Measurements from ENCODE around the gene TVP23C.

Gene TVP23C

GRCh38 chr17:15456972-15457722 is 106.1 kb downstream of the TVP23C start:
- H2BK120ac ChIP-seq (ENCODE audit: low read depth, low read length) = peak overlapping the region; percentile 27
- H2BK5ac ChIP-seq (ENCODE audit: low read depth, low read length, poor library complexity, severe bottlenecking) = no peak overlapping the region
- no peaks in the 10 kb centered on the region for H3K79me1 ChIP-seq (replicated peaks; ENCODE audit: low read length, poor library complexity, severe bottlenecking)
- peak overlapping the region; percentile 61 for H4K91ac ChIP-seq (ENCODE audit: low read length)
- peak overlapping the region in 1 of 2 experiments; percentile 70 for H3K4me3 ChIP-seq (ENCODE audit: insufficient read depth in 1 of 2, low read depth in 1 of 2, low read length in 2 of 2)
- H3K18ac ChIP-seq (ENCODE audit: low read depth in 1 of 2, low read length in 2 of 2) = peak overlapping the region in 1 of 2 experiments; percentile 45
- no peak overlapping the region for H2BK15ac ChIP-seq (ENCODE audit: low read depth, poor library complexity, severe bottlenecking)
- peak overlapping the region; percentile 62 for H4K8ac ChIP-seq (ENCODE audit: low read length)
- no peak overlapping the region for H3K23ac ChIP-seq (ENCODE audit: low read length in 2 of 2)
- H3K27me3 ChIP-seq (ENCODE audit: control insufficient read depth in 1 of 2, insufficient read depth in 1 of 2, low read length in 2 of 2) = no peaks in the 10 kb centered on the region
- peaks cover 0 to 2% of the 10 kb centered on the region in 2 experiments for H3K36me3 ChIP-seq (ENCODE audit: control insufficient read depth in 1 of 2, insufficient read depth in 2 of 2, low read depth in 1 of 2, low read length in 2 of 2)
- H3K27ac ChIP-seq (ENCODE audit: low read length, poor library complexity, severe bottlenecking) = peak overlapping the region; percentile 71
- 65% methylated on average over 16 of the region's 16 CpGs for WGBS
- peak; percentile 57 for DNase-seq
- H3K4ac ChIP-seq (ENCODE audit: low read depth in 1 of 2, low read length in 2 of 2) = no peak overlapping the region
- peak overlapping the region in 1 of 2 experiments; percentile 11 for H2BK12ac ChIP-seq (ENCODE audit: low read length in 2 of 2)
- H3K4me1 ChIP-seq (ENCODE audit: control insufficient read depth, insufficient read depth, low read depth, low read length) = peaks cover 13% of the 10 kb centered on the region
- H2AK5ac ChIP-seq (ENCODE audit: low read length, severe bottlenecking) = peak overlapping the region; percentile 11
- H2AFZ ChIP-seq (ENCODE audit: low read depth, low read length) = no peak overlapping the region
- peaks cover 9% of the 10 kb centered on the region for H3K9me3 ChIP-seq (ENCODE audit: control insufficient read depth, low read length)
- no peak overlapping the region for H3K14ac ChIP-seq (ENCODE audit: low read length in 2 of 2)
- H3K9ac ChIP-seq (ENCODE audit: low read length) = peak overlapping the region; percentile 82
- H3K4me2 ChIP-seq (ENCODE audit: low read length, poor library complexity, severe bottlenecking) = peak overlapping the region; percentile 35

GRCh38 chr17:15456496-15456895 is 106.8 kb downstream of the TVP23C start:
- H4K91ac ChIP-seq (ENCODE audit: low read length) = no peak overlapping the region
- H2BK12ac ChIP-seq (ENCODE audit: low read length in 2 of 2) = peak overlapping the region in 1 of 2 experiments; percentile 29
- no peak overlapping the region for H2BK120ac ChIP-seq (ENCODE audit: low read depth, low read length)
- H3K18ac ChIP-seq (ENCODE audit: low read depth in 1 of 2, low read length in 2 of 2) = no peak overlapping the region
- H4K8ac ChIP-seq (ENCODE audit: low read length) = no peak overlapping the region
- DNase-seq = no peak
- no peak overlapping the region for H2BK5ac ChIP-seq (ENCODE audit: low read depth, low read length, poor library complexity, severe bottlenecking)
- H3K4me3 ChIP-seq (ENCODE audit: insufficient read depth in 1 of 2, low read depth in 1 of 2, low read length in 2 of 2) = peak overlapping the region in 1 of 2 experiments; percentile 70
- H3K14ac ChIP-seq (ENCODE audit: low read length in 2 of 2) = no peak overlapping the region
- H3K79me1 ChIP-seq (replicated peaks; ENCODE audit: low read length, poor library complexity, severe bottlenecking) = no peaks in the 10 kb centered on the region
- peaks cover 0 to 2% of the 10 kb centered on the region in 2 experiments for H3K36me3 ChIP-seq (ENCODE audit: control insufficient read depth in 1 of 2, insufficient read depth in 2 of 2, low read depth in 1 of 2, low read length in 2 of 2)
- H2AFZ ChIP-seq (ENCODE audit: low read depth, low read length) = no peak overlapping the region
- no peak overlapping the region for H3K4me2 ChIP-seq (ENCODE audit: low read length, poor library complexity, severe bottlenecking)
- peaks cover 9% of the 10 kb centered on the region for H3K9me3 ChIP-seq (ENCODE audit: control insufficient read depth, low read length)
- peak overlapping the region; percentile 58 for H2AK5ac ChIP-seq (ENCODE audit: low read length, severe bottlenecking)
- H2BK15ac ChIP-seq (ENCODE audit: low read depth, poor library complexity, severe bottlenecking) = no peak overlapping the region
- H3K4ac ChIP-seq (ENCODE audit: low read depth in 1 of 2, low read length in 2 of 2) = no peak overlapping the region
- H3K4me1 ChIP-seq (ENCODE audit: control insufficient read depth, insufficient read depth, low read depth, low read length) = peaks cover 14% of the 10 kb centered on the region
- H3K27ac ChIP-seq (ENCODE audit: low read length, poor library complexity, severe bottlenecking) = peak overlapping the region; percentile 71
- H3K9ac ChIP-seq (ENCODE audit: low read length) = peak overlapping the region; percentile 82
- no peaks in the 10 kb centered on the region for H3K27me3 ChIP-seq (ENCODE audit: control insufficient read depth in 1 of 2, insufficient read depth in 1 of 2, low read length in 2 of 2)
- H3K23ac ChIP-seq (ENCODE audit: low read length in 2 of 2) = no peak overlapping the region
- WGBS = 98% methylated on average over 5 of the region's 6 CpGs

- Histone ChIP-seq H3K23ac (ENCODE audit: low read length in 2 of 2) (no peak overlapping the region), H3K4ac (ENCODE audit: low read depth in 1 of 2, low read length in 2 of 2) (no peak overlapping the region), H2AK5ac (ENCODE audit: low read length, severe bottlenecking) (no peak overlapping the region), H4K91ac (ENCODE audit: low read length) (no peak overlapping the region), H3K4me2 (ENCODE audit: low read length, poor library complexity, severe bottlenecking) (no peak overlapping the region), H3K9ac (ENCODE audit: low read length) (no peak overlapping the region), H3K9me3 (ENCODE audit: control insufficient read depth, low read length) (peaks cover 9% of the 10 kb centered on the region), H2AFZ (ENCODE audit: low read depth, low read length) (no peak overlapping the region), H4K8ac (ENCODE audit: low read length) (no peak overlapping the region), H3K18ac (ENCODE audit: low read depth in 1 of 2, low read length in 2 of 2) (no peak overlapping the region), H3K14ac (ENCODE audit: low read length in 2 of 2) (no peak overlapping the region), H2BK12ac (ENCODE audit: low read length in 2 of 2) (no peak overlapping the region), H3K27me3 (ENCODE audit: control insufficient read depth in 1 of 2, insufficient read depth in 1 of 2, low read length in 2 of 2) (no peaks in the 10 kb centered on the region), H3K4me3 (ENCODE audit: insufficient read depth in 1 of 2, low read depth in 1 of 2, low read length in 2 of 2) (no peak overlapping the region), H3K36me3 (ENCODE audit: control insufficient read depth in 1 of 2, insufficient read depth in 2 of 2, low read depth in 1 of 2, low read length in 2 of 2) (peaks cover 0 to 2% of the 10 kb centered on the region in 2 experiments), H2BK120ac (ENCODE audit: low read depth, low read length) (no peak overlapping the region), H2BK15ac (ENCODE audit: low read depth, poor library complexity, severe bottlenecking) (no peak overlapping the region), H2BK5ac (ENCODE audit: low read depth, low read length, poor library complexity, severe bottlenecking) (no peak overlapping the region), H3K79me1 (replicated peaks; ENCODE audit: low read length, poor library complexity, severe bottlenecking) (no peaks in the 10 kb centered on the region), H3K4me1 (ENCODE audit: control insufficient read depth, insufficient read depth, low read depth, low read length) (peaks cover 15% of the 10 kb centered on the region), H3K27ac (ENCODE audit: low read length, poor library complexity, severe bottlenecking) (no peak overlapping the region)
- DNase-seq = no peak
- WGBS = 95% methylated on average over 5 of the region's 5 CpGs
Measured at GRCh38 chr17:15454346-15454745, 108.9 kb downstream of the TVP23C start.

GRCh38 chr17:15453782-15454181 is 109.5 kb downstream of the TVP23C start:
- Histone ChIP-seq H3K4me1 (ENCODE audit: control insufficient read depth, insufficient read depth, low read depth, low read length) (peaks cover 15% of the 10 kb centered on the region), H3K9me3 (ENCODE audit: control insufficient read depth, low read length) (peaks cover 9% of the 10 kb centered on the region), H3K18ac (ENCODE audit: low read depth in 1 of 2, low read length in 2 of 2) (no peak overlapping the region), H2BK12ac (ENCODE audit: low read length in 2 of 2) (no peak overlapping the region), H3K79me1 (replicated peaks; ENCODE audit: low read length, poor library complexity, severe bottlenecking) (no peaks in the 10 kb centered on the region), H3K27ac (ENCODE audit: low read length, poor library complexity, severe bottlenecking) (no peak overlapping the region), H3K4me3 (ENCODE audit: insufficient read depth in 1 of 2, low read depth in 1 of 2, low read length in 2 of 2) (no peak overlapping the region), H3K4ac (ENCODE audit: low read depth in 1 of 2, low read length in 2 of 2) (no peak overlapping the region), H2AK5ac (ENCODE audit: low read length, severe bottlenecking) (no peak overlapping the region), H4K8ac (ENCODE audit: low read length) (no peak overlapping the region), H2BK5ac (ENCODE audit: low read depth, low read length, poor library complexity, severe bottlenecking) (no peak overlapping the region), H2BK120ac (ENCODE audit: low read depth, low read length) (no peak overlapping the region), H2AFZ (ENCODE audit: low read depth, low read length) (no peak overlapping the region), H3K4me2 (ENCODE audit: low read length, poor library complexity, severe bottlenecking) (no peak overlapping the region), H2BK15ac (ENCODE audit: low read depth, poor library complexity, severe bottlenecking) (no peak overlapping the region), H3K23ac (ENCODE audit: low read length in 2 of 2) (no peak overlapping the region), H4K91ac (ENCODE audit: low read length) (no peak overlapping the region), H3K27me3 (ENCODE audit: control insufficient read depth in 1 of 2, insufficient read depth in 1 of 2, low read length in 2 of 2) (no peaks in the 10 kb centered on the region), H3K36me3 (ENCODE audit: control insufficient read depth in 1 of 2, insufficient read depth in 2 of 2, low read depth in 1 of 2, low read length in 2 of 2) (peaks cover 0 to 2% of the 10 kb centered on the region in 2 experiments), H3K14ac (ENCODE audit: low read length in 2 of 2) (no peak overlapping the region), H3K9ac (ENCODE audit: low read length) (no peak overlapping the region)
- WGBS = 78% methylated on average over 3 of the region's 3 CpGs
- DNase-seq = no peak

All from mesenchymal stem cell (in vitro differentiated cells and primary cell).